Stomach (tissue), 4 donors: ENCODE results near the gene ARSA.

Experiments used
- CTCF ChIP-seq, 7 experiments: fragments of 450-650 bp in 4 of 7; fragments of 200-600 bp in 3 of 7; sonication (generic) in 3 of 7; IDR thresholded peaks; one replicate each; pipeline ENCODE4 v1.5.1; 2016 to 2019; ENCODE audit warnings: antibody characterized with exemption in 7 of 7, control low read depth in 2 of 7, mild to moderate bottlenecking in 1 of 7
- POLR2A ChIP-seq, 4 donors: fragments of 450-650 bp; IDR thresholded peaks; one replicate each; pipeline ENCODE4 v1.6.1; 2016; ENCODE audit warnings: antibody characterized with exemption in 4 of 4, control low read depth in 2 of 4, mild to moderate bottlenecking in 1 of 4, moderate library complexity in 1 of 4
- POLR2AphosphoS5 ChIP-seq, 3 donors: sonication (generic); formaldehyde crosslinking; IDR thresholded peaks; one replicate each; pipeline ENCODE4 v1.6.1; 2016; ENCODE audit warnings: antibody characterized with exemption in 3 of 3

- TF ChIP-seq CTCF (IDR thresholded peaks at IDR 0.05): no peak
- TF ChIP-seq POLR2AphosphoS5 (IDR thresholded peaks at IDR 0.05): no peak
- no peak for TF ChIP-seq POLR2A (IDR thresholded peaks at IDR 0.05)
Observed at GRCh38 chr22:50633771-50634170, 5.8 kb upstream of the ARSA start.
